Endothelial cell (in vitro differentiated cells): Measurements from ENCODE around the gene BCKDHB. TPM values are rescaled to one million over a fixed set of nuclear protein-coding genes. Genes with fewer than 3 reads are reported as not detected.

Experiments used
- DNase-seq: peaks from one replicate; pipeline ENCODE4 v3.0.0; 2021; ENCODE audit warnings: low spot score
- H3K27ac Mint-ChIP-seq: one replicate; pipeline ENCODE4 v1.8.0; 2021; ENCODE audit warnings: mixed read lengths, inconsistent platforms; ENCODE audit not compliant: unreplicated experiment
- H3K27me3 Mint-ChIP-seq: one replicate; pipeline ENCODE4 v1.8.0; 2021; ENCODE audit warnings: mild to moderate bottlenecking, moderate library complexity, mixed read lengths, inconsistent platforms; ENCODE audit not compliant: unreplicated experiment
- H3K36me3 Mint-ChIP-seq: one replicate; pipeline ENCODE4 v1.8.0; 2021; ENCODE audit warnings: mild to moderate bottlenecking, low read depth, mixed read lengths, inconsistent platforms; ENCODE audit not compliant: unreplicated experiment
- H3K4me1 Mint-ChIP-seq: one replicate; pipeline ENCODE4 v1.8.0; 2021; ENCODE audit warnings: mild to moderate bottlenecking, mixed read lengths, inconsistent platforms; ENCODE audit not compliant: unreplicated experiment
- H3K4me3 Mint-ChIP-seq: one replicate; pipeline ENCODE4 v1.8.0; 2021; ENCODE audit warnings: mild to moderate bottlenecking, mixed read lengths, inconsistent platforms; ENCODE audit not compliant: unreplicated experiment
- H3K9me3 Mint-ChIP-seq: one replicate; pipeline ENCODE4 v1.8.0; 2021; ENCODE audit warnings: mixed read lengths, inconsistent platforms; ENCODE audit not compliant: unreplicated experiment
- total RNA-seq: library from RNA; stranded (reverse); fragmentation: NEBNext Ultra II Directional; extraction: Animal tissue kit (Norgen Biotek cat#: 25700); gene quantifications from one replicate; pipeline ENCODE4 v1.2.1, GENCODE V29; 2021; ENCODE audit not compliant: unreplicated experiment
- TF ChIP-seq, protein P1 (sequence below): fragments of 200-600 bp; sonication (generic); IDR thresholded peaks from one replicate; pipeline ENCODE4 v1.5.0; 2021; ENCODE audit warnings: antibody characterized with exemption; ENCODE audit not compliant: unreplicated experiment

Gene BCKDHB
- total RNA-seq, 1 donor from 2014 or later = 15.3 TPM

DNA sequence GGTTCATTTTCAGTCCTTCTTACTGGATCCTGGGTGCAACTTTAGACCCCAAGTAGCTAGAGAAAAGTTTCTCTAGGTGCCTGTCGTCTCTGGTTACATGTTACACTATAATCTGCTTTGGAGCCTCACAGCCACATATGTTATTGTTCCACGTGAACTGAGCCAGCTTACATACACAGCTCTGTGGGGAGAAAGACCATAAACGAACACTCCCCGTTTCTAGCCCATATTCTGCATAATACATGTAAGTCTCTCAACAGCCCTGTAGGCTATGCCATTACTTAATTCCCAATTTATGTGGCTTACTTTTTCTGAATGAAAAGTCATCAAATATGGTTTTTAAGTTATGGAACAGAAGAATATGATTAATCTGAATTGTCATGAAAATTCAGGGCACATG lies 233.8 kb downstream of the BCKDHB start:
- DNase-seq = no peak
- TF ChIP-seq, protein P1, sequence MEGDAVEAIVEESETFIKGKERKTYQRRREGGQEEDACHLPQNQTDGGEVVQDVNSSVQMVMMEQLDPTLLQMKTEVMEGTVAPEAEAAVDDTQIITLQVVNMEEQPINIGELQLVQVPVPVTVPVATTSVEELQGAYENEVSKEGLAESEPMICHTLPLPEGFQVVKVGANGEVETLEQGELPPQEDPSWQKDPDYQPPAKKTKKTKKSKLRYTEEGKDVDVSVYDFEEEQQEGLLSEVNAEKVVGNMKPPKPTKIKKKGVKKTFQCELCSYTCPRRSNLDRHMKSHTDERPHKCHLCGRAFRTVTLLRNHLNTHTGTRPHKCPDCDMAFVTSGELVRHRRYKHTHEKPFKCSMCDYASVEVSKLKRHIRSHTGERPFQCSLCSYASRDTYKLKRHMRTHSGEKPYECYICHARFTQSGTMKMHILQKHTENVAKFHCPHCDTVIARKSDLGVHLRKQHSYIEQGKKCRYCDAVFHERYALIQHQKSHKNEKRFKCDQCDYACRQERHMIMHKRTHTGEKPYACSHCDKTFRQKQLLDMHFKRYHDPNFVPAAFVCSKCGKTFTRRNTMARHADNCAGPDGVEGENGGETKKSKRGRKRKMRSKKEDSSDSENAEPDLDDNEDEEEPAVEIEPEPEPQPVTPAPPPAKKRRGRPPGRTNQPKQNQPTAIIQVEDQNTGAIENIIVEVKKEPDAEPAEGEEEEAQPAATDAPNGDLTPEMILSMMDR = no peak
- Mint-ChIP-seq H3K36me3 (no peaks in the 10 kb centered on the region), H3K9me3 (no peaks in the 10 kb centered on the region), H3K27me3 (no peaks in the 10 kb centered on the region), H3K4me3 (no peak overlapping the region), H3K4me1 (no peaks in the 10 kb centered on the region), H3K27ac (no peak overlapping the region)

DNA sequence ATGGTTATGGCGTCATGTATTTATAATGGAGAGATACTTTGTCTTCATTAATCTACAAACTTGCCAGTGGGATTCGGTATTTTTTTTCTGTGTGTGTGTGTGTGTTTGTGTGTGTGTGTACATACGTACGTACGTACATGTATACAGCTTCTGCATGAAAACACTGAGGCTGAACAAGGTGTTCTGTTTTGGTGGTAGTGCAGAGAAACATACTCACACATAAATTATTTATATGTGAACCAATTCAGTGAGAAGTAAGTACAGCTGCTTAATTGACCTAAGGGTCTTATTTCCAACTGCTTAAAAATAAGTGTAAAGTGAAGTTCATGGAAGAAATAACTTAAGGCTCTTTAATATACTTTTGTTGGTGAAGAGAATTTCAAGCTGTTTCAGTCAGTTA lies 234.2 kb downstream of the BCKDHB start:
- Mint-ChIP-seq H3K4me1 (no peaks in the 10 kb centered on the region), H3K36me3 (no peaks in the 10 kb centered on the region), H3K27ac (no peak overlapping the region), H3K9me3 (no peaks in the 10 kb centered on the region), H3K4me3 (no peak overlapping the region), H3K27me3 (no peaks in the 10 kb centered on the region)
- TF ChIP-seq, protein P1 = no peak
- no peak for DNase-seq

DNA sequence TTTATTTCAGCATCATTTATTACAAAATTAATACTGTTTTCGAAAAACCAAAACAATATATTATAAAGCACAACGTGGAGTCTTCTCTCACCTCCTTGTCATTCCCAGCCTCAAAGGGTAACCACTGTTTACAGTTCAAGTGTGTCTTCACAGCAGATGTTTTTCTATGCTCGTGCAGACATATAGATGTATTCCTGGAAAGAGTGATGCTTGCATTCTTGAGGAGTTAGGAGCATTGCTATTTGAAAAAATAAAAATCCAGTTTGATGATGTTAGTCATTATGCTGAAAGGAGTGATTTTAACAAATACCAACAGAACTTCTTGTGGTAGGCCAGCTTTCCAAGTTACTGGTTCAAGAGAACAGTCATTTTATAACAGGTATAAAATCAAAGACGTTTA lies 234.9 kb downstream of the BCKDHB start:
- DNase-seq = no peak
- H3K27ac Mint-ChIP-seq = no peak overlapping the region
- H3K4me3 Mint-ChIP-seq = no peak overlapping the region
- H3K9me3 Mint-ChIP-seq = no peaks in the 10 kb centered on the region
- TF ChIP-seq, protein P1 = no peak
- no peaks in the 10 kb centered on the region for H3K27me3 Mint-ChIP-seq
- no peaks in the 10 kb centered on the region for H3K4me1 Mint-ChIP-seq
- H3K36me3 Mint-ChIP-seq = no peaks in the 10 kb centered on the region

DNA sequence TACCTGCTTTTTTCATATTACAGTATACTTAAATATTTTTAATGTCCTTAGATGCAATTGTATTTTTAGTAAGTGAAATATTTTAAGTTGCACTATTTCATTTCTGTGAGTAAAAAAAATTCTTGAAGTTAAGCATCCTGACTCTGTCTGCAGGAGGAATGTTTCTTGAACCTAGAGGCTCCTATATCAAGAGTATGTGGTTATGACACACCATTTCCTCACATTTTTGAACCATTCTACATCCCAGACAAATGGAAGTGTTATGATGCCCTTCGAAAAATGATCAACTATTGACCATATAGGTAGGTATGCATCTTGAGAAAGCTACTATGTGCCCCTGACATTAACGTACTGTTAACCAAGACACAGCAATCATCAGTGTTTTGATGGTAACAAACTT lies 237.0 kb downstream of the BCKDHB start:
- Mint-ChIP-seq H3K4me3 (no peak overlapping the region), H3K4me1 (no peaks in the 10 kb centered on the region), H3K27ac (no peak overlapping the region), H3K27me3 (peaks cover 3% of the 10 kb centered on the region), H3K9me3 (no peaks in the 10 kb centered on the region), H3K36me3 (no peaks in the 10 kb centered on the region)
- no peak for DNase-seq
- TF ChIP-seq, protein P1 = no peak

DNA sequence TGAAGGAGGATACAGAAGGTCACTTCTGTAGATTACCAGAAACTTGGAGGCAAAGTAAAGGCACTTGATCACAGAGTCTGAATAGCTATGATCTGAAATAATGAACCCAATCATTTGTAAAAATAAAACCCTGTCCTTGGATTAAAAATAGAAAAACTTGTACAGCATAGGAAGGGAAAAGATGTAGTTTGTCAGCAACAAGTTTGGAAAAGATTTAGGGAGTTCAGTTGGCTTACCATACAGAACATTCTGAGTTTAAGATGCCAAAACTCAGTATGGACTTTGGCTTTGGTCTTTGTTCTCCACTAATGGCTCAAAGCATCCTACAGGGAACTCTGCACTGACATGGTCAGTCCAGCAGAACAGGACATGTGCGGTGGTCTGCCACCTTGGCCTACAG lies 240.6 kb downstream of the BCKDHB start:
- TF ChIP-seq, protein P1 = no peak
- Mint-ChIP-seq H3K4me3 (no peak overlapping the region), H3K9me3 (no peaks in the 10 kb centered on the region), H3K4me1 (no peaks in the 10 kb centered on the region), H3K36me3 (no peaks in the 10 kb centered on the region), H3K27me3 (peaks cover 3% of the 10 kb centered on the region), H3K27ac (no peak overlapping the region)
- DNase-seq = no peak
